Measurements from ENCODE around the gene ZNF90. TPM values are rescaled to one million over a fixed set of nuclear protein-coding genes. Genes with fewer than 3 reads are reported as not detected.

ZNF90 gene
- total and polyA plus RNA-seq, 2 of the 4 experiments (the other 2 are of a cell fraction) = 0.36 to 0.38 TPM

GRCh38 chr19:20038358-20039202, 39.2 kb upstream of the ZNF90 start:
- 0 out of 2 replicates have a peak overlapping the region, but pooled peaks have one; percentile 21 for H3K56ac ChIP-seq (ENCODE audit: extremely low read depth, insufficient read depth, low read length)
- dilution Hi-C loops (cut with HindIII; ENCODE audit: low sequenced_read_pairs, unreplicated experiment) (no loop called here), intact Hi-C loops (cut with micrococcal nuclease) (no loop called here), in situ Hi-C loops (cut with MboI; ENCODE audit: low sequenced_read_pairs) (no loop called here)
- no peaks in the 10 kb centered on the region for H3K27me3 ChIP-seq (ENCODE audit: control insufficient read depth, insufficient read depth, low read length)
- peak overlapping the region; percentile 99 for H2AFZ ChIP-seq (replicated peaks; ENCODE audit: low read length, poor library complexity)
- no peak overlapping the region for H2BK120ac ChIP-seq (ENCODE audit: low read depth, low read length)
- peak overlapping the region; percentile 88 for H3K4me3 ChIP-seq (ENCODE audit: insufficient read depth, low read depth, low read length)
- no TSS peak for BruUV-seq (replicated peaks)
- H2AK9ac ChIP-seq (replicated peaks; ENCODE audit: low read depth, low read length, poor library complexity) = no peak overlapping the region
- H4K20me1 ChIP-seq (ENCODE audit: insufficient read depth, low read length) = no peaks in the 10 kb centered on the region
- peak overlapping the region; percentile 73 for H3K4me2 ChIP-seq (ENCODE audit: low read depth, low read length)
- 0 out of 2 replicates have a peak, but pooled peaks cover 1% of the 10 kb centered on the region for H3K36me3 ChIP-seq (ENCODE audit: control insufficient read depth, insufficient read depth, low read length)
- H3K27ac ChIP-seq (ENCODE audit: insufficient read depth, low read length) = peak overlapping the region; percentile 27
- 0 out of 2 replicates have a peak overlapping the region, but pooled peaks have one; percentile 16 for H3K23ac ChIP-seq (ENCODE audit: low read depth, low read length)
- H4K91ac ChIP-seq (ENCODE audit: insufficient read depth, low read depth, low read length) = no peak overlapping the region; the same call in 1 of the 2 replicates
- 2% methylated on average over 11 of the region's 26 CpGs; no CpG with 5 or more reads in 1 of the 2 experiments for WGBS, 2 experiments (ENCODE audit: extremely low coverage in 2 of 2, insufficient read length in 1 of 2)
- no peak overlapping the region for H3K4ac ChIP-seq (ENCODE audit: low read depth, low read length)
- no peak overlapping the region for H2BK15ac ChIP-seq (ENCODE audit: low read depth, low read length)
- H3K9ac ChIP-seq (ENCODE audit: low read depth, low read length) = peak overlapping the region; percentile 62
- TF ChIP-seq RFX5 (IDR thresholded peaks at IDR 0.05; ENCODE audit: low read depth, low read length) (no peak), MAFK (IDR thresholded peaks at IDR 0.05; ENCODE audit: low read depth, low read length) (no peak), CTCF (conservative IDR thresholded peaks at IDR 0.05; ENCODE audit: low read depth, low read length) (no peak), MAZ (IDR thresholded peaks at IDR 0.05; ENCODE audit: borderline replicate concordance, low read depth, low read length) (no peak), CHD1 (IDR thresholded peaks at IDR 0.05; ENCODE audit: low read depth, low read length) (no peak), MXI1 (IDR thresholded peaks at IDR 0.05; ENCODE audit: borderline replicate concordance, low read depth, low read length) (no peak), RCOR1 (IDR thresholded peaks at IDR 0.05; ENCODE audit: insufficient replicate concordance, low read length) (no peak), FOS (IDR thresholded peaks at IDR 0.05; ENCODE audit: low read depth, low read length) (no peak), CEBPB (IDR thresholded peaks at IDR 0.05; ENCODE audit: low read depth, low read length) (no peak), POLR2A (IDR thresholded peaks at IDR 0.05; ENCODE audit: low read depth, low read length) (no peak), RAD21 (IDR thresholded peaks at IDR 0.05; ENCODE audit: low read length) (no peak), NFE2L2 (IDR thresholded peaks at IDR 0.05; ENCODE audit: low read depth, low read length) (no peak), ELK1 (IDR thresholded peaks at IDR 0.05; ENCODE audit: borderline replicate concordance, low read depth, low read length) (no peak)
- TF ChIP-seq, protein P1, sequence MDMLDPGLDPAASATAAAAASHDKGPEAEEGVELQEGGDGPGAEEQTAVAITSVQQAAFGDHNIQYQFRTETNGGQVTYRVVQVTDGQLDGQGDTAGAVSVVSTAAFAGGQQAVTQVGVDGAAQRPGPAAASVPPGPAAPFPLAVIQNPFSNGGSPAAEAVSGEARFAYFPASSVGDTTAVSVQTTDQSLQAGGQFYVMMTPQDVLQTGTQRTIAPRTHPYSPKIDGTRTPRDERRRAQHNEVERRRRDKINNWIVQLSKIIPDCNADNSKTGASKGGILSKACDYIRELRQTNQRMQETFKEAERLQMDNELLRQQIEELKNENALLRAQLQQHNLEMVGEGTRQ (IDR thresholded peaks at IDR 0.05; ENCODE audit: low read depth, low read length) = no peak
- H3K14ac ChIP-seq (replicated peaks; ENCODE audit: low read depth, low read length) = no peak overlapping the region
- H3K9me3 ChIP-seq (ENCODE audit: control insufficient read depth, insufficient read depth, low read length) = no peaks in the 10 kb centered on the region
- ChIA-PET POLR2A (ENCODE audit: unreplicated experiment) (no interaction called here), CTCF (no interaction called here)
- H3K4me1 ChIP-seq (ENCODE audit: control insufficient read depth, insufficient read depth, low read length) = no peaks in the 10 kb centered on the region
- no peak overlapping the region for H2AK5ac ChIP-seq (ENCODE audit: low read depth, low read length)
- no peaks in the 10 kb centered on the region for H3K9me1 ChIP-seq (ENCODE audit: insufficient read depth, low read length)
- no peak overlapping the region for H2BK5ac ChIP-seq (ENCODE audit: low read depth, low read length, poor library complexity, severe bottlenecking)
- H3K79me1 ChIP-seq (ENCODE audit: low read depth in 1 of 2, low read length in 2 of 2) = peaks cover 6 to 13% of the 10 kb centered on the region in 2 experiments; a peak in 2 of 4 replicates
- H2BK20ac ChIP-seq (ENCODE audit: low read depth, low read length) = no peak overlapping the region
- H4K5ac ChIP-seq (ENCODE audit: low read depth, low read length) = no peak overlapping the region
- H3K18ac ChIP-seq (ENCODE audit: low read depth, low read length) = no peak overlapping the region
- ATAC-seq (ENCODE audit: low read depth) = peak; percentile 43; the same call in 1 of the 2 replicates
- H4K8ac ChIP-seq (ENCODE audit: low read depth in 2 of 2, low read length in 2 of 2) = peak overlapping the region; percentile 26 to 73; a peak in 2 of 4 replicates
- DNase-seq = peak; percentile 2
